Mesendoderm (in vitro differentiated cells): ENCODE data around the gene TACC3.

Experiments used
- DNase-seq: peaks from one replicate; pipeline ENCODE4 v3.0.0; 2013
- H2AK5ac ChIP-seq: 2 replicates; pipeline ENCODE4 v1.6.1; 2013; ENCODE audit warnings: low read length, inconsistent platforms
- H2BK120ac ChIP-seq: 2 replicates; pipeline ENCODE4 v1.6.1; 2013; ENCODE audit warnings: low read depth, mild to moderate bottlenecking, low read length, moderate library complexity, mixed read lengths
- H2BK15ac ChIP-seq: replicated peaks from 2 replicates; pipeline ENCODE4 v1.6.1; 2013; ENCODE audit warnings: low read depth, mild to moderate bottlenecking, moderate library complexity
- H2BK5ac ChIP-seq: 2 replicates; pipeline ENCODE4 v1.6.1; 2013; ENCODE audit warnings: low read length, inconsistent platforms
- H3K18ac ChIP-seq: 2 replicates; pipeline ENCODE4 v1.6.1; 2013; ENCODE audit warnings: mild to moderate bottlenecking, low read length, mixed read lengths
- H3K23ac ChIP-seq: one replicate; pipeline ENCODE4 v1.6.1; 2013; ENCODE audit warnings: low read length
- H3K27ac ChIP-seq: 2 replicates; pipeline ENCODE4 v1.5.1; 2013; ENCODE audit warnings: low read depth, mild to moderate bottlenecking, inconsistent platforms, low read length, moderate library complexity
- H3K27me3 ChIP-seq: 2 replicates; pipeline ENCODE4 v1.6.1; 2013; ENCODE audit warnings: low read length, control low read depth, mild to moderate bottlenecking, inconsistent platforms; ENCODE audit not compliant: insufficient read depth, poor library complexity
- H3K36me3 ChIP-seq: 2 replicates; pipeline ENCODE4 v1.6.1; 2013; ENCODE audit warnings: low read length, inconsistent platforms; ENCODE audit not compliant: control insufficient read depth, insufficient read depth
- H3K4ac ChIP-seq: one replicate; pipeline ENCODE4 v1.6.1; 2013; ENCODE audit warnings: low read depth, mild to moderate bottlenecking, low read length, moderate library complexity
- H3K4me1 ChIP-seq: 2 replicates; pipeline ENCODE4 v1.6.1; 2013; ENCODE audit warnings: low read depth, low read length, inconsistent platforms; ENCODE audit not compliant: control insufficient read depth
- H3K4me2 ChIP-seq: 2 replicates; pipeline ENCODE4 v1.6.1; 2013; ENCODE audit warnings: low read length
- H3K4me3 ChIP-seq: 2 replicates; pipeline ENCODE4 v1.5.1; 2013; ENCODE audit warnings: mild to moderate bottlenecking, low read length
- H3K56ac ChIP-seq: one replicate; pipeline ENCODE4 v1.6.1; 2013; ENCODE audit warnings: low read length
- H3K79me1 ChIP-seq: 2 replicates; pipeline ENCODE4 v1.6.1; 2013; ENCODE audit warnings: low read length, inconsistent platforms
- H3K79me2 ChIP-seq: 2 replicates; pipeline ENCODE4 v1.6.1; 2013; ENCODE audit warnings: mild to moderate bottlenecking, low read length; ENCODE audit not compliant: control insufficient read depth, insufficient read depth
- H3K9ac ChIP-seq: 2 replicates; pipeline ENCODE4 v1.6.1; 2013; ENCODE audit warnings: low read length, inconsistent platforms
- H4K5ac ChIP-seq: one replicate; pipeline ENCODE4 v1.6.1; 2013; ENCODE audit warnings: low read length
- H4K8ac ChIP-seq: one replicate; pipeline ENCODE4 v1.6.1; 2013; ENCODE audit warnings: low read depth, mild to moderate bottlenecking, control low read depth, low read length, moderate library complexity
- WGBS: extraction: QIAGEN DNeasy Blood & Tissue Kit; methylation state at CpG from one replicate; pipeline ENCODE4 v1.1.7; 2013; ENCODE audit warnings: low lambda C conversion rate, missing lambda C conversion rate; ENCODE audit not compliant: insufficient coverage; ENCODE audit errors: extremely low coverage; 5-methylcytosine and 5-hydroxymethylcytosine counted together

Gene TACC3

GRCh38 chr4:1725521-1725920 lies 4.2 kb downstream of the TACC3 start:
- Histone ChIP-seq H3K23ac (no peak overlapping the region), H3K18ac (no peak overlapping the region), H3K79me2 (peaks cover 24% of the 10 kb centered on the region), H4K8ac (no peak overlapping the region), H3K56ac (no peak overlapping the region), H3K27me3 (no peaks in the 10 kb centered on the region), H3K4me1 (peaks cover 5% of the 10 kb centered on the region), H2BK5ac (no peak overlapping the region), H3K4ac (no peak overlapping the region), H2BK120ac (no peak overlapping the region), H4K5ac (no peak overlapping the region), H3K4me2 (no peak overlapping the region), H2BK15ac (no peak overlapping the region), H3K27ac (no peak overlapping the region), H2AK5ac (no peak overlapping the region), H3K36me3 (peaks cover 17% of the 10 kb centered on the region), H3K4me3 (no peak overlapping the region), H3K9ac (no peak overlapping the region), H3K79me1 (peaks cover 20% of the 10 kb centered on the region)
- DNase-seq, result no peak
- WGBS, result no CpG with 5 or more reads among the region's 10 CpGs

GRCh38 chr4:1726146-1726934 lies 5.0 kb downstream of the TACC3 start:
- Histone ChIP-seq H3K79me2 (peaks cover 24% of the 10 kb centered on the region), H3K18ac (no peak overlapping the region), H3K56ac (peak overlapping the region; percentile 9), H3K4me1 (peaks cover 5% of the 10 kb centered on the region), H4K5ac (no peak overlapping the region), H3K23ac (no peak overlapping the region), H3K9ac (no peak overlapping the region), H2BK120ac (no peak overlapping the region), H3K79me1 (peaks cover 24% of the 10 kb centered on the region), H2BK15ac (no peak overlapping the region), H4K8ac (no peak overlapping the region), H2BK5ac (no peak overlapping the region), H3K4me2 (no peak overlapping the region), H3K27ac (no peak overlapping the region), H3K4ac (no peak overlapping the region), H2AK5ac (no peak overlapping the region), H3K4me3 (no peak overlapping the region), H3K36me3 (peaks cover 22% of the 10 kb centered on the region), H3K27me3 (no peaks in the 10 kb centered on the region)
- WGBS, result no CpG with 5 or more reads among the region's 17 CpGs
- peak; percentile 91 for DNase-seq

DNA sequence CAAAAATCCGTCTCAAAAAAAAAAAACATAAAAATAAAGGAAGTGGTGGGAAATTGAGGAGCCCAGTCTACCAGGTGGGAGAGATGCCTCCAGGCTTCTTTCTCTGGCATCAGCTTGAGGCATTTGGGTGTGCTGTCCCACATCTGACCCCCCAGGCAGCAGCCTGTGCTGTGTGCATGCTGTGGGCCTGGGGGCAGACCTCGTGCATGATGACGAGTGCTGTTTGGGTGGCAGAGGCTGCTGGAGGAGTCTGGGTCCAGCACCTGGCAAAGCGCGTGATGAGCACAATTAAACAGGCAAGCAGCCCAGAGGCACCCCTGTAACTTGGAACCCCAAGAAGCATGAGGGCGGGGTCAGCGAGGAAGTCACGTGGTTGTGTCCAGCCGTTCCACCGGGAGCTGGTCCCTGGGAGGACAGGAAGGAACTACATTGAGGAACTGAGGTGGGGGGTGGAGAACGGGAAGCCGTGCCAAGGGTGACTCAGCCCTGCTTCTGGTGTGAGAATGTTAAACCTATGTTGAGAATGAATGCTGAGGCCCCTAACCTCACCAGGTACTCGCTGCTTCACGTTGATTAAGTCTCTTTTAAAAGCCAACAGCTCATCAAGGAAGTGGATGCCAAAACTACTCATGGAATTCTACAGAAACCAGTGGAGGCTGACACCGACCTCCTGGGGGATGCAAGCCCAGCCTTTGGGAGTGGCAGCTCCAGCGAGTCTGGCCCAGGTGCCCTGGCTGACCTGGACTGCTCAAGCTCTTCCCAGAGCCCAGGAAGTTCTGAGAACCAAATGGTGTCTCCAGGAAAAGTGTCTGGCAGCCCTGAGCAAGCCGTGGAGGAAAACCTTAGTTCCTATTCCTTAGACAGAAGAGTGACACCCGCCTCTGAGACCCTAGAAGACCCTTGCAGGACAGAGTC lies 6.1 kb downstream of the TACC3 start:
- Histone ChIP-seq H3K23ac (no peak overlapping the region), H3K27me3 (no peaks in the 10 kb centered on the region), H2AK5ac (no peak overlapping the region), H3K9ac (no peak overlapping the region), H4K8ac (no peak overlapping the region), H3K4ac (no peak overlapping the region), H3K79me1 (peaks cover 21% of the 10 kb centered on the region), H3K79me2 (peaks cover 16% of the 10 kb centered on the region), H2BK15ac (no peak overlapping the region), H3K4me3 (no peak overlapping the region), H3K4me2 (no peak overlapping the region), H3K36me3 (peaks cover 26% of the 10 kb centered on the region), H3K56ac (no peak overlapping the region), H3K27ac (peak overlapping the region; percentile 22), H4K5ac (no peak overlapping the region), H2BK5ac (no peak overlapping the region), H2BK120ac (no peak overlapping the region), H3K4me1 (peaks cover 4% of the 10 kb centered on the region), H3K18ac (no peak overlapping the region)
- no peak for DNase-seq
- WGBS, result no CpG with 5 or more reads among the region's 18 CpGs

GRCh38 chr4:1728061-1728980 lies 7.0 kb downstream of the TACC3 start:
- peaks cover 32% of the 10 kb centered on the region for H3K36me3 ChIP-seq
- no peak overlapping the region for H3K56ac ChIP-seq
- no peak overlapping the region for H3K23ac ChIP-seq
- no peak overlapping the region for H3K9ac ChIP-seq
- H3K79me2 ChIP-seq, result peaks cover 7% of the 10 kb centered on the region
- H4K8ac ChIP-seq, result no peak overlapping the region
- no peak for DNase-seq
- H2BK15ac ChIP-seq, result no peak overlapping the region
- H3K4me1 ChIP-seq, result no peaks in the 10 kb centered on the region
- H3K79me1 ChIP-seq, result peaks cover 15% of the 10 kb centered on the region
- no peak overlapping the region for H4K5ac ChIP-seq
- no peaks in the 10 kb centered on the region for H3K27me3 ChIP-seq
- no peak overlapping the region for H2AK5ac ChIP-seq
- H3K4me2 ChIP-seq, result no peak overlapping the region
- no peak overlapping the region for H3K4me3 ChIP-seq
- H2BK120ac ChIP-seq, result no peak overlapping the region
- peak overlapping the region; percentile 22 for H3K27ac ChIP-seq
- H3K18ac ChIP-seq, result no peak overlapping the region
- H3K4ac ChIP-seq, result no peak overlapping the region
- no peak overlapping the region for H2BK5ac ChIP-seq
- WGBS, result no CpG with 5 or more reads among the region's 31 CpGs

- no peak overlapping the region for H3K4ac ChIP-seq
- no peak overlapping the region for H3K4me2 ChIP-seq
- H2AK5ac ChIP-seq, result no peak overlapping the region
- no peak overlapping the region for H4K8ac ChIP-seq
- H3K36me3 ChIP-seq, result peaks cover 30% of the 10 kb centered on the region
- no peak overlapping the region for H3K56ac ChIP-seq
- H2BK120ac ChIP-seq, result no peak overlapping the region
- H3K79me2 ChIP-seq, result peaks cover 2% of the 10 kb centered on the region
- H3K4me1 ChIP-seq, result no peaks in the 10 kb centered on the region
- H2BK15ac ChIP-seq, result no peak overlapping the region
- no peak overlapping the region for H4K5ac ChIP-seq
- peaks cover 9% of the 10 kb centered on the region for H3K79me1 ChIP-seq
- H3K27ac ChIP-seq, result no peak overlapping the region
- no peak overlapping the region for H3K23ac ChIP-seq
- H3K4me3 ChIP-seq, result no peak overlapping the region
- WGBS, result no CpG with 5 or more reads among the region's 16 CpGs
- no peak overlapping the region for H3K18ac ChIP-seq
- H3K9ac ChIP-seq, result no peak overlapping the region
- no peaks in the 10 kb centered on the region for H3K27me3 ChIP-seq
- DNase-seq, result no peak
- H2BK5ac ChIP-seq, result no peak overlapping the region
Observed at GRCh38 chr4:1730532-1731135, 9.3 kb downstream of the TACC3 start.
